HepG2 (cell line): Measurements from ENCODE around the gene HIVEP2. TPM values are rescaled to one million over a fixed set of nuclear protein-coding genes. Genes with fewer than 3 reads are reported as not detected.

Experiments used
- ATAC-seq: fragments of 200-7000 bp; cut with Tn5 transposase; 3 replicates; pipeline ENCODE4 v1.9.1; 2020; ENCODE audit warnings: mild to moderate bottlenecking, moderate library complexity
- BruUV-seq: library from RNA; stranded (reverse); fragments of 400-500 nt; replicated peaks from 2 replicates; lab custom pipeline; 2021; lab: Mats Ljungman, UMichigan
- CTCF ChIA-PET: fragments of 300-600 bp; formaldehyde crosslinking; extraction: SDS; loops from one replicate; lab custom pipeline; 2021; ENCODE audit warnings: low total read pairs, inconsistent platforms, low intra/inter-chr PET ratio; lab: Yijun Ruan, JAX
- POLR2A ChIA-PET: fragments of 350-600 bp; sonication (Branson Sonifier 250); formaldehyde crosslinking; loops from one replicate; lab custom pipeline; 2020; ENCODE audit warnings: antibody characterized with exemption, inconsistent platforms; lab: Yijun Ruan, JAX
- DNase-seq: peaks from one replicate; pipeline ENCODE4 v3.0.0-alpha.2; 2015; ENCODE audit warnings: low spot score
- FAIRE-seq: peaks from 3 replicates; lab custom pipeline; 2011; peaks lifted over from hg19 to GRCh38; lab: Jason Lieb, UNC
- H2AFZ ChIP-seq: one replicate; pipeline ENCODE4 v1.6.1; 2011; ENCODE audit warnings: low read length, inconsistent platforms
- H3K27ac ChIP-seq: fragments of 300-600 bp; 3 replicates; pipeline ENCODE4 v1.8.0; 2011; ENCODE audit warnings: mixed run types, mild to moderate bottlenecking, mixed read lengths, low read length, inconsistent platforms; ENCODE audit not compliant: insufficient read depth; ENCODE audit errors: extremely low read length
- H3K27me3 ChIP-seq, 2 experiments: fragments of 200-600 bp in 1 of 2; 2 replicates in 1 of 2; 3 replicates in 1 of 2; pipeline versions ENCODE4 v1.6.0 to v1.8.0; 2011; ENCODE audit warnings: low read length in 2 of 2, mild to moderate bottlenecking in 2 of 2, moderate library complexity in 2 of 2, inconsistent platforms in 1 of 2; ENCODE audit not compliant: insufficient read depth in 2 of 2, control insufficient read depth in 1 of 2
- H3K36me3 ChIP-seq, 2 experiments: fragments of 200-600 bp in 1 of 2; replicated peaks in 1 of 2; 2 replicates in 1 of 2; 3 replicates in 1 of 2; pipeline versions ENCODE4 v1.5.1 to v1.8.0; 2011; ENCODE audit warnings: low read length in 2 of 2, inconsistent platforms in 1 of 2; ENCODE audit not compliant: insufficient read depth in 2 of 2, control insufficient read depth in 1 of 2
- H3K4me1 ChIP-seq: 2 replicates; pipeline ENCODE4 v1.5.1; 2012; ENCODE audit warnings: low read length, inconsistent platforms; ENCODE audit not compliant: insufficient read depth
- H3K4me2 ChIP-seq: 2 replicates; pipeline ENCODE4 v1.6.0; 2011; ENCODE audit warnings: low read depth, low read length, inconsistent platforms
- H3K4me3 ChIP-seq, 3 experiments: fragments of 200-600 bp in 1 of 3; sonication (generic), shearing (Covaris generic) in 1 of 3; replicated peaks in 1 of 3; 2 replicates each; pipeline ENCODE4 v1.5.1; 2011 to 2016; ENCODE audit warnings: low read length in 3 of 3, inconsistent platforms in 2 of 3, low read depth in 2 of 3, mild to moderate bottlenecking in 2 of 3, control low read depth in 1 of 3, mixed read lengths in 1 of 3; ENCODE audit not compliant: insufficient read depth in 1 of 3
- H3K79me2 ChIP-seq: one replicate; pipeline ENCODE4 v1.6.1; 2011; ENCODE audit warnings: low read length, inconsistent platforms; ENCODE audit not compliant: insufficient read depth
- H3K9ac ChIP-seq: 2 replicates; pipeline ENCODE4 v1.6.0; 2011; ENCODE audit warnings: mild to moderate bottlenecking, low read depth, low read length, inconsistent platforms; ENCODE audit not compliant: insufficient read depth
- H3K9me3 ChIP-seq: 2 replicates; pipeline ENCODE4 v1.5.1; 2012; ENCODE audit warnings: mild to moderate bottlenecking, low read length
- H4K20me1 ChIP-seq: 2 replicates; pipeline ENCODE4 v1.6.0; 2011; ENCODE audit warnings: inconsistent platforms, mild to moderate bottlenecking, low read length, moderate library complexity; ENCODE audit not compliant: insufficient read depth
- ATF4 ChIP-seq, 2 experiments: fragments of 450-650 bp in 1 of 2; sonication (generic) in 1 of 2; formaldehyde crosslinking; IDR thresholded peaks; 2 replicates each; pipeline versions ENCODE4 v1.5.0 to v1.8.0; 2020 to 2022; ENCODE audit warnings: mild to moderate bottlenecking in 1 of 2, missing genetic modification reagents in 1 of 2
- DDIT3 ChIP-seq: sonication (generic); formaldehyde crosslinking; IDR thresholded peaks from 2 replicates; pipeline ENCODE4 v1.4.0; 2020; ENCODE audit warnings: mild to moderate bottlenecking, missing genetic modification reagents
- GABPA ChIP-seq, 2 experiments: IDR thresholded peaks; 2 replicates each; pipeline ENCODE4 v1.6.1; 2011 to 2016; ENCODE audit warnings: low read depth in 2 of 2, low read length in 1 of 2, missing biosample characterization in 1 of 2, missing genetic modification characterization in 1 of 2
- IRF2 ChIP-seq: IDR thresholded peaks from 2 replicates; pipeline ENCODE4 v1.6.1; 2018; ENCODE audit warnings: missing genetic modification reagents, missing compliant biosample characterization
- MIXL1 ChIP-seq: IDR thresholded peaks from 2 replicates; pipeline ENCODE4 v1.6.1; 2016
- POLR2A ChIP-seq, 2 experiments: IDR thresholded peaks; 2 replicates each; pipeline ENCODE4 v1.6.1; 2011; ENCODE audit warnings: low read depth in 2 of 2, low read length in 2 of 2, mild to moderate bottlenecking in 1 of 2, moderate library complexity in 1 of 2; ENCODE audit not compliant: insufficient read depth in 1 of 2
- ZNF142 ChIP-seq: sonication (generic); formaldehyde crosslinking; IDR thresholded peaks from 2 replicates; pipeline ENCODE4 v1.4.0; 2020; ENCODE audit warnings: missing genetic modification reagents
- ZNF256 ChIP-seq: sonication (generic); formaldehyde crosslinking; conservative IDR thresholded peaks from 2 replicates; pipeline ENCODE4 v1.4.0; 2020; ENCODE audit warnings: missing genetic modification reagents
- ZNF512B ChIP-seq: sonication (generic); formaldehyde crosslinking; IDR thresholded peaks from 2 replicates; pipeline ENCODE4 v1.5.1; 2020; ENCODE audit warnings: missing genetic modification reagents, mild to moderate bottlenecking, borderline replicate concordance
- ZNF629 ChIP-seq: sonication (generic); formaldehyde crosslinking; conservative IDR thresholded peaks from 2 replicates; pipeline ENCODE4 v1.5.0; 2020; ENCODE audit warnings: missing genetic modification reagents
- WGBS: methylation state at CpG from one replicate; pipeline ENCODE4 v1.1.6; 2017; ENCODE audit warnings: low lambda C conversion rate; 5-methylcytosine and 5-hydroxymethylcytosine counted together
- in situ Hi-C: cut with HindIII; loops from 2 replicates; pipeline ENCODE4 v1.10.0; 2017; ENCODE audit warnings: low pct_unique_long_range_greater_than_20kb; ENCODE audit not compliant: extremely low pct_ligation_motif_present
- intact Hi-C: fragments of 100-400 bp; cut with micrococcal nuclease; formaldehyde crosslinking; loops from one replicate; pipeline ENCODE4 v1.10.0; 2022; ENCODE audit not compliant: unreplicated experiment
- polyA plus RNA-seq, 8 experiments: library from polyadenylated mRNA; depleted of rRNA in 3 of 8; stranded (reverse) in 7 of 8; unstranded in 1 of 8; fragments of >200 nt; fragmentation: Illumina TruSeq in 4 of 8; extraction: Trizol in 4 of 8; gene quantifications; 2 replicates each; pipeline versions ENCODE4 v1.2.1 to v1.2.3, GENCODE V29; 2011 to 2016; ENCODE audit warnings: low read depth in 4 of 8, missing spikeins in 1 of 8, mixed read lengths in 1 of 8; ENCODE audit not compliant: insufficient read depth in 1 of 8
- total RNA-seq, 5 experiments: library from RNA; depleted of rRNA; stranded (reverse); fragments of >200 nt; fragmentation: Illumina TruSeq; extraction: Trizol; gene quantifications; 2 replicates each; pipeline ENCODE4 v1.2.3, GENCODE V29; 2016; ENCODE audit warnings: low read depth in 1 of 5

HIVEP2 gene
- total and polyA plus RNA-seq, 2 of the 13 experiments (the other 11 are each of a cell fraction or from before 2014, with no cell fraction given): 3.4 to 12.9 TPM

GRCh38 chr6:142947714-142948480 is 2.9 kb upstream of the HIVEP2 start:
- no peak for ATAC-seq
- peak; percentile 4 for FAIRE-seq
- Histone ChIP-seq H3K36me3 (no peaks in the 10 kb centered on the region), H3K4me3 (peak overlapping the region; percentile 66 to 99 (median 78)), H3K79me2 (peaks cover 17% of the 10 kb centered on the region), H3K9ac (peak overlapping the region; percentile 98), H3K9me3 (no peaks in the 10 kb centered on the region), H3K27ac (peak overlapping the region; percentile 10), H4K20me1 (no peaks in the 10 kb centered on the region), H3K27me3 (peaks cover 0 to 20% of the 10 kb centered on the region in 2 experiments; a peak in 3 of 5 replicates), H3K4me1 (peaks cover 21% of the 10 kb centered on the region), H2AFZ (peak overlapping the region; percentile 30), H3K4me2 (peak overlapping the region; percentile 96)
- DNase-seq: no peak
- ChIA-PET CTCF (no interaction called here), POLR2A (interaction anchor here (1.2 to 2.8 kb wide), 3 partner anchors 21 to 449 kb away, joined by 3 to 28 read pairs (median 14); partner anchors contain the start of gene AIG1)
- 9% methylated on average over 12 of the region's 12 CpGs for WGBS
- intact Hi-C loops (loop anchor here (5.0 to 10.0 kb wide), 3 partner anchors 79 to 447 kb away; no protein-coding TSS in a partner anchor), in situ Hi-C loops (loop anchor here (5.0 to 10.0 kb wide), 3 partner anchors 101 to 467 kb away; partner anchors contain the start of gene AIG1)
- no TSS peak for BruUV-seq
- TF ChIP-seq ZNF512B (CRISPR knock-in tag) (0 out of 2 replicates have a peak, but pooled peaks have one; percentile 45), GABPA (IDR thresholded peaks at IDR 0.05; ENCODE audit: low read depth, low read length) (no peak), GABPA (CRISPR knock-in tag; IDR thresholded peaks at IDR 0.05; ENCODE audit: low read depth) (0 out of 2 replicates have a peak, but pooled peaks have one; percentile 7), ZNF142 (CRISPR knock-in tag) (0 out of 2 replicates have a peak, but pooled peaks have one; percentile 10), DDIT3 (CRISPR knock-in tag) (0 out of 2 replicates have a peak, but pooled peaks have one; percentile 20), ZNF629 (CRISPR knock-in tag) (0 out of 2 replicates have a peak, but pooled peaks have one; percentile 1), ZNF256 (CRISPR knock-in tag) (0 out of 2 replicates have a peak, but pooled peaks have one; percentile 19), ATF4 (CRISPR knock-in tag; IDR thresholded peaks at IDR 0.05) (0 out of 4 replicates have a peak, but pooled peaks of 1 of the 2 experiments have one; percentile 7), MIXL1 (CRISPR knock-in tag) (0 out of 2 replicates have a peak, but pooled peaks have one; percentile 22), POLR2A (IDR thresholded peaks at IDR 0.05; ENCODE audit: insufficient read depth in 1 of 2, low read depth in 2 of 2, low read length in 2 of 2) (peak in 1 of 2 experiments; percentile 63; a peak in 1 of 4 replicates), IRF2 (0 out of 2 replicates have a peak, but pooled peaks have one; percentile 9)
